ENCODE measurements around the gene SOCS3. TPM values are rescaled to one million over a fixed set of nuclear protein-coding genes. Genes with fewer than 3 reads are reported as not detected.
"Not testable (repeated sequence)": the region's sequence is repeated elsewhere in the genome, so short reads cannot be mapped to it uniquely, and the experiment has no call there.

SOCS3 gene
- total and polyA plus RNA-seq, 2 experiments from 2014 or later, result 31.2 to 50.6 TPM

DNA sequence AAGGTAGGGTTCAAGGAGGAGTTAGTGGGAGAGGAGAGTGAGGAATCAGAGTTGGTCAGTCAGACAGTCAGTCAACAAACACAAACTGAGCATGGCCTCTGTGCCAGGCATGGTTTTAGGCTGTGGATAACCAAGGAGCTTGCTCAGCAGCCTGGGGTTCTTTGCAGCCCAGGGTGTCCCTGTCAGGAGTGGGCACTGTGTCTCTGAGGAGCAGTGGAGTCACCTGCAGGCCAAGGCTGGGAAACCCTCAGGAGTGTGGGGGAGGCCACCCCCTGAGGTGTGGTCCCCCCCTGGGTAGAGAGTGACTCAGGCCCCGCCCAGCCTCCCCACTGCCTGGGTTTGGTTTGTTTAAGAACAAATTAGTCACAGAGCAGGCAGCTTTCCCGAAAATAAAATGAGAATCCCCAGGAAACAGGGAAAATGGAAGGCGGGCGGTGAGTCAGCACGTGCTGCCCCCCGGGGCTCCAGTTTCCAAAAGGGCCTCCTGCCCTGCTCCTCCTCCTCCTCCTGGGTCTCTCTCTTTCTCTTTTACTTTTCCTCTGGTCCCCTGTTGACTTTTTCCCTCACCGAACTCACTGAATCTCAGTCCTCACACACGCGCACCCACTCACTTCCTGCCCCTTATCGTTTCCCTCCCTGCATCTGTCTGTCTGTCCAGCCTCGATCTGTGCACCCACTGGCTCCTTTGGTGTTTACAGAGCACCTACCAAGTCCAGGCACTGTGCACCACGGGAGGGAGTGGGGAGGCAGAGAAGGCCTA lies 44.3 kb downstream of the SOCS3 start:
- H3K4me2 ChIP-seq (ENCODE audit: unreplicated experiment), result peak overlapping the region; percentile 59
- TF ChIP-seq EZH2phosphoT487 (IDR thresholded peaks at IDR 0.05; ENCODE audit: insufficient read depth, low read depth), result no peak
- no peak for TF ChIP-seq EZH2 (IDR thresholded peaks at IDR 0.05; ENCODE audit: insufficient read depth, poor library complexity, severe bottlenecking)
- peak overlapping the region; percentile 76 for H3K27ac ChIP-seq
- no peaks in the 10 kb centered on the region for H4K20me1 ChIP-seq (ENCODE audit: insufficient read depth)
- in situ Hi-C loops (cut with MboI), result no loop called here
- DNase-seq, result peak; percentile 95
- no peaks in the 10 kb centered on the region for H3K36me3 ChIP-seq (ENCODE audit: low read depth)
- peak overlapping the region; percentile 73 for H3K9ac ChIP-seq
- H3K27me3 ChIP-seq (replicated peaks; ENCODE audit: insufficient read depth), result no peaks in the 10 kb centered on the region
- H3K4me3 ChIP-seq, result peak overlapping the region; percentile 36
- H3K9me3 ChIP-seq (ENCODE audit: low read depth), result no peaks in the 10 kb centered on the region
- H3K4me1 ChIP-seq (ENCODE audit: insufficient read depth), result peaks cover 26% of the 10 kb centered on the region
- H3F3A ChIP-seq (ENCODE audit: insufficient read depth), result 0 out of 2 replicates have a peak, but pooled peaks cover 21% of the 10 kb centered on the region
- H2AFZ ChIP-seq, result peak overlapping the region; percentile 52
- 2 to 5% methylated on average over 11 to 12 of the region's 12 CpGs for WGBS, 2 experiments (ENCODE audit: low coverage in 1 of 2, low lambda C conversion rate in 2 of 2, missing lambda C conversion rate in 2 of 2)
- no peaks in the 10 kb centered on the region for H3K79me2 ChIP-seq (ENCODE audit: insufficient read depth)
- no peaks in the 10 kb centered on the region for H3K9me2 ChIP-seq (ENCODE audit: insufficient read depth)

DNA sequence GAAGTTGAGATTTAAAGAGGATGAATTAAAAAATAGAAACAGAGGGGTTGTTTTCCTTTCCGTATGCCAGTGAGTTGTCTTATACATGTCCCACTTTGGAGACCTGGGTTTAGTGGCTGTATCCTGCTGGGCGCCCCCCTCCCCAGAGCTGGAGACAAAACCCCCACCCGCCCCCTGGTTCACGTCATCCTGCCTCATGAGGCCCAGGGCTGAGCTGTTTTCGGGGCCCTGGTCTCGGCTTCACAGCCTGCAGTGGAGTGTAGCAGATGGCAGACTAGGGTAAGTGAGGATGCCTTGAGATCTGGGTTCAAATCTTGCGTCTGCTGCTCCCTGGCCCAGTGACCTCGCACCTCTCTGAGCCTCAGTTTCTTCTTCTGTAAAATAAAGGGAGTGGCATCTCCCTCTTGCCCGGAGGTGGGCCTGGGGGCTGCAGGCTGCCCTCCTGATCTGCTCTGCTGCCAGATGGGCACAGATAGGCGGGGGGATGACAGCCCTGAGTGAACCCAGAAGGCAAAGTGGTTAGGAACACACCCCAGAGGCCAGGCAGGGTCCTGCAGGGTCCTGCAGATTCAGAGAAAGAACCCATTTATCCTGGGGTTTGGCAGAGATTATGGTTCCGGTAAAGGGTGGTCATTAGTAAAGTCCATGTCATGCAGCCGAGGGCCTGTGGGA lies 45.1 kb downstream of the SOCS3 start:
- Histone ChIP-seq H3K9me2 (ENCODE audit: insufficient read depth) (no peaks in the 10 kb centered on the region), H3K36me3 (ENCODE audit: low read depth) (no peaks in the 10 kb centered on the region), H3K27me3 (replicated peaks; ENCODE audit: insufficient read depth) (no peaks in the 10 kb centered on the region), H3K9me3 (ENCODE audit: low read depth) (no peaks in the 10 kb centered on the region), H3F3A (ENCODE audit: insufficient read depth) (0 out of 2 replicates have a peak, but pooled peaks cover 21% of the 10 kb centered on the region), H3K4me1 (ENCODE audit: insufficient read depth) (peaks cover 26% of the 10 kb centered on the region), H3K4me3 (peak overlapping the region; percentile 68), H3K4me2 (ENCODE audit: unreplicated experiment) (peak overlapping the region; percentile 67), H3K27ac (peak overlapping the region; percentile 76), H2AFZ (no peak overlapping the region; the same call in 1 of the 2 replicates), H4K20me1 (ENCODE audit: insufficient read depth) (no peaks in the 10 kb centered on the region), H3K79me2 (ENCODE audit: insufficient read depth) (no peaks in the 10 kb centered on the region), H3K9ac (peak overlapping the region; percentile 73)
- in situ Hi-C loops (cut with MboI), result no loop called here
- 68 to 69% methylated on average over 12 of the region's 12 CpGs for WGBS, 2 experiments (ENCODE audit: low coverage in 1 of 2, low lambda C conversion rate in 2 of 2, missing lambda C conversion rate in 2 of 2)
- no peak for DNase-seq
- TF ChIP-seq EZH2 (IDR thresholded peaks at IDR 0.05; ENCODE audit: insufficient read depth, poor library complexity, severe bottlenecking) (no peak), EZH2phosphoT487 (IDR thresholded peaks at IDR 0.05; ENCODE audit: insufficient read depth, low read depth) (no peak)

DNA sequence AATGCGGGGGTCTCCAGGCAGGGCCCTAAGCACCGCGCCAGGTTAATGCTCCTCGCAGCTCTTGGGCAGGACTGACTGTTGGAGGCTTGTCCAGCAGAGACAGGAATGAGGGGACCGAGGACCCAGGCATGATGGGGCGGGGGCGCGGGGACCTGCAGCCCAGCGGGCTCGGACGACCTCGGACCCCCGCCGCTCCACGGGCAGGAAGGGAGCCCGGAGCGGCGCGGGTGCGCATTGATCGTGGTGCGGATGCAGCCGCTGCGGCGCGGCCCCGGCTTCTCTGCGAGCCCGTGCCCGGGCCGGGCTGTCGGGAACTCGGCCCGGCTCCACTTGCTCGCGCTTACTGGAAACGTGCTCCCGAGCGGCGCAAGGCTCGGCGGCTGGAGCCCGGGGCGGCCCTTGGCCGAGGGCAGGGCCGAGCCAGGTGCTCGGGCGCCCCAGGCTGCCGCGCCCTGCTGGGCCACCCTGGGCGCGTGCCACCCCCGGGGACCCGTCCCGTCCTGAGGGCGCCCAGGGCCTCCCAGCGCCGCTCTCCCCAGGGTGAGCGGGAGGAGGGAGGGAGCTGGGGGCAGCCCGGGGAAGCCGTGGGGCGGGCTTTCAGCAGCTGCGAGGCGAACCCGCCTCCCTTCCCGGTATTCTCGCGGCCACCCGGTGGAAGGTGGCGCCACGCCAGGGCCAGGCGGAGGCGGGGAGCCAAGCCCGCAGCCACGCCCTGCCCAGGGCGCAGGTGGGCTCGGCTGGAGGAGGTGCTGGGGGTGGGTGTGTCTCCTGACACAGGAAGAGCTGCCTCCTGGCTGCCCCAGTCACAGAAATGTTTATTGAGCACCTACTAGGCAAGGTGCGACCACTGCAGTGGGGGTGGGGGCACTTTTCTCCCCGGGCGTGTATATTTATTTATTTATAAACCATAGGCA lies 45.9 kb downstream of the SOCS3 start:
- Histone ChIP-seq H3K9ac (peak overlapping the region; percentile 73), H2AFZ (peak overlapping the region; percentile 59), H3K9me3 (ENCODE audit: low read depth) (no peaks in the 10 kb centered on the region), H3K27me3 (replicated peaks; ENCODE audit: insufficient read depth) (no peaks in the 10 kb centered on the region), H3K27ac (no peak overlapping the region), H3F3A (ENCODE audit: insufficient read depth) (0 out of 2 replicates have a peak, but pooled peaks cover 21% of the 10 kb centered on the region), H3K9me2 (ENCODE audit: insufficient read depth) (no peaks in the 10 kb centered on the region), H3K79me2 (ENCODE audit: insufficient read depth) (no peaks in the 10 kb centered on the region), H3K4me1 (ENCODE audit: insufficient read depth) (peaks cover 26% of the 10 kb centered on the region), H3K36me3 (ENCODE audit: low read depth) (no peaks in the 10 kb centered on the region), H3K4me3 (peak overlapping the region; percentile 68), H4K20me1 (ENCODE audit: insufficient read depth) (no peaks in the 10 kb centered on the region), H3K4me2 (ENCODE audit: unreplicated experiment) (peak overlapping the region; percentile 67)
- DNase-seq, result peak; percentile 77
- 5 to 6% methylated on average over 59 to 74 of the region's 80 CpGs for WGBS, 2 experiments (ENCODE audit: low coverage in 1 of 2, low lambda C conversion rate in 2 of 2, missing lambda C conversion rate in 2 of 2)
- no peak for TF ChIP-seq EZH2 (IDR thresholded peaks at IDR 0.05; ENCODE audit: insufficient read depth, poor library complexity, severe bottlenecking)
- TF ChIP-seq EZH2phosphoT487 (IDR thresholded peaks at IDR 0.05; ENCODE audit: insufficient read depth, low read depth), result no peak
- in situ Hi-C loops (cut with MboI), result no loop called here

- H3K9me2 ChIP-seq (ENCODE audit: insufficient read depth); H3F3A ChIP-seq (ENCODE audit: insufficient read depth); in situ Hi-C loops (cut with MboI); H2AFZ ChIP-seq; H3K4me2 ChIP-seq (ENCODE audit: unreplicated experiment); H3K27me3 ChIP-seq (replicated peaks; ENCODE audit: insufficient read depth); DNase-seq; H3K4me1 ChIP-seq (ENCODE audit: insufficient read depth); H3K36me3 ChIP-seq (ENCODE audit: low read depth); H3K79me2 ChIP-seq (ENCODE audit: insufficient read depth); H3K9ac ChIP-seq; H3K4me3 ChIP-seq; H3K27ac ChIP-seq; H3K9me3 ChIP-seq (ENCODE audit: low read depth); H4K20me1 ChIP-seq (ENCODE audit: insufficient read depth): not testable (repeated sequence)
- whole genome bisulfite sequencing, 2 experiments (ENCODE audit: low coverage in 1 of 2, low lambda C conversion rate in 2 of 2, missing lambda C conversion rate in 2 of 2), result 86 to 89% methylated on average over 12 of the region's 12 CpGs
Measured at GRCh38 chr17:78309659-78310255, 50.1 kb downstream of the SOCS3 start.
